HG02981 (cell line): ENCODE data around the gene AQP4.

Experiments
- ATAC-seq: cut with Tn5 transposase; IDR thresholded peaks from one replicate; pipeline ENCODE4 v1.9.1; 2021; ENCODE audit warnings: mild to moderate bottlenecking, moderate library complexity; ENCODE audit not compliant: unreplicated experiment

AQP4 gene

GRCh38 chr18:26865557-26865956 is at the start of gene AQP4:
Gene AQP4 (minus strand): TSS chr18:26865707. CDS start chr18:26865689, 18 bp downstream.
- ATAC-seq: no peak

- no peak for ATAC-seq
Observed at GRCh38 chr18:26911840-26912239, 46.3 kb upstream of the AQP4 start.

DNA sequence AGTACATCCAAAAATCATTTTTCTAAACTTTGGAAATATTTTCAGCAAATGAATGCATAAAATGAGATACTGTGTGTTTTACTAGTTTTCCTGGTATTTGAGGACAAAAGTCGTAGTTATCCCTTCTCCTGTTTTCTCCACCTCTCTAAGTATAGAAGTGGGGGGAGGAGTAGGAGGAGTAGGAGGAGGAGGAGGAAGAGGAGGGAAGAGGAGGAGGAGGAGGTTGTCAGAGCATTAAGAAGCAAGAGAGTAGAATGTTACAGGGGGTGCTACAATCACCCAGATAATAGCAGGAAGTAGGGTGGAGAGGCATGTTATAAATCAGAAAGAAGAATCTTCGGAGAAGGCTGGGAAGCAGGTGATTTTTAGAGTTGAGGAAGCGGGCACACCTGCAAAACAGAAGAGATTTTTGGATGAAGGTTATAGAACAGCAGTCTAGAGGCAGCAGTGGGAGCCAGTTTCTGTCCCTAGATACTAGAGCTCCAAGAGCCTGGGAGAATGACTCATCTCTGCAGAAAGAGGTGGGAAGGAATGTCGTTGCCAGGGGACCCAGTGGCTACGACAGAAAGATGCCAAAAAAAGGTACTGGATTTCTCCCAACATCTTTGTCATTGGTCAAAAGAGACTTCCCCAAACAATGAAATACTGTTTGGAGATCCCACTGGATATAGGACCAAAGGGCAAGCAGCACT is 44.2 kb upstream of the AQP4 start:
- ATAC-seq: no peak

GRCh38 chr18:26908906-26909305 is 43.4 kb upstream of the AQP4 start:
- no peak for ATAC-seq

DNA sequence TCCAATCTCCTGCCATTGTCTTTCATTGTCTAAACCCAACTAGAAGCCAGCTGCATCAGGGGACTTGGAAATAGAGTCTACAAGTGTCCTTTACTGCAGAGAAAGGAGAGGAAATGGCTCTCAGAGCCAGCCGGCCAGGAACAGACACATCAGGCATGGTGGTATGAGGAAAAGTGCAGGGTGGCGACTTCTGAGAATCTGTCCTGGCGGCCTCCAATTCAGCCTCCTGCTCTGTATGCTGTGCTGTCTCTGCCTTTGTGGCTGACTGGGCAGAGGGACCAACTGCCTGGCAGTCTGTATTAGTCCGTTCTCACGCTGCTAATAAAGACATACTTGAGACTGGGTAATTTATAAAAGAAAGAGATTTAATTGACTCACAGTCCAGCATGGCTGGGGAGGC is 36.8 kb upstream of the AQP4 start:
- no peak for ATAC-seq

DNA sequence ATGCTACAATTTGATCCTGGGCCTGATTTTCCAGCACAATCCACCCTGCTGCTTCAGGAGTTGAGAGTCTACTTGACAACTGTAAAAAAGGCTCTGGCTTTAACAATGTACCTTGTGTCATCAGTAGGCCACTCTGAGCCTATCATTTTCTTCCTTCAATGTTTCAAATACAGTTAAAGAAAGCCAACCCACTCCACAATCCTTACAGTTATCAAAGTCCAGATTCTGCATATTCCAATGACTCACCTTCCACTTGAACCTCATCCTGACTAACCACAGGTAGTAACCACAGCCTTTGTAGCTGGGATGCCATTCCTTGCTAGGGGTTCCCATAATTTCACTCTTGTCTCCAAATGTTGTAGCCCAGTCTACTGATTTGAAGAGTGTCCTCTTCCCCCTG is 35.5 kb upstream of the AQP4 start:
- ATAC-seq: no peak

DNA sequence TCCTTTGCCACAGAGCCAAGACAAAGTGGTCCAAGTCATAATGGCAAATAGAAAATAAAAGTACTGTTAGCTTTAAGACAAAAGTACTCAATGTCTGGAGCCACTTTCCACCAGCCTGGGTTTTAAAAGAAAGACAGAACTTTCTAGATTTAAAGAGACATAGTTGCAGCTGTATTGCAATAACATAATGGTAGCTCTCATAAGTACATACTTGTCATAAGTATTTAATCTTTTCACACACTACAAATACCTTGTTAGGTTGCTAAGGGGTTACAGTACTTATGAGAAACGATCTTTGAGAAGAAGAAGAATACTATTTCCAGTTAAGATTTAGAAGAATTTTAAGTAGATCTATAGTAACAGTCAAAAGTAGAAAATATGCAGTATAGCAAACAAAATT is 28.9 kb upstream of the AQP4 start:
- ATAC-seq: no peak

DNA sequence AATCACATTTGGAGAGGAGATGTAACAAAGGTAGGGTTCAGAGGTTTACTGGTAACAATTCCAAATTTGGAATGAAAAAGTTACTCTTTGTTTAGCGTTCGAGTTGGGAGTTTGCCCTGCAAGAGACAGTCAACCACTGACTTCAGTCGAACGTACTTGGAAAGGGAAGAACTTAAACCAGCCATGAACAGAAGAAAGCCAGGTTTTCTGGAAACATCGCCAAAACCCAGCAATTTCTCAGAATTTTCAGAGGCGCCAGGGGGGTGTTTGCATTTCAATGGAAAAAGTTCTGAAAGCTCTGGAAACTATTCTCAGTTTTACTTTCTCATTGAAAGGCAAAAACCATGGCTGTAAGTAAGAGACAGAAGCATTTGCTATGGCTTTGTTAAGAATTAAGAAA is 28.5 kb upstream of the AQP4 start:
- ATAC-seq: no peak

GRCh38 chr18:26888259-26888658 is 22.8 kb upstream of the AQP4 start:
- ATAC-seq: no peak

- no peak for ATAC-seq
Observed at GRCh38 chr18:26875040-26875654, 9.6 kb upstream of the AQP4 start.

DNA sequence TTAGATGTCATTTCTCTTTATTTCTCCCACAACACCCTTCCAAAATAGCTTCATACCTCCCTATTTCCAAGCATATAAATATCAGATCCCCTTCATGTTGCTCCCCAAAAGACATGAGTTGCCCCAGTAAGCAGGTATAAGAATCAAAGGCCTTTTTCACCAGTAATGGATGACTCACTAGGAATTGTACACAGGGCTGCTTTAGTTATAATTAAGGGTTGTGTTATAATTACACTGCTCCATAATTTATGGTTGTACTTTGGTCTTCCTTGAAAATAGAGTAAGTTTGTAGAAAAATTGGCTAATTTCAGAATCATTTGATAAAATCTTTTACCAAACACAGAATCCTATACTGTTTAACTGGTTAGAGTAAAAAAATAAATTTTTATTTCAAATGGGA is 8.8 kb upstream of the AQP4 start:
- no peak for ATAC-seq

- no peak for ATAC-seq
Observed at GRCh38 chr18:26869640-26870039, 4.1 kb upstream of the AQP4 start.

GRCh38 chr18:26868968-26869586 is 3.6 kb upstream of the AQP4 start:
- ATAC-seq: no peak

DNA sequence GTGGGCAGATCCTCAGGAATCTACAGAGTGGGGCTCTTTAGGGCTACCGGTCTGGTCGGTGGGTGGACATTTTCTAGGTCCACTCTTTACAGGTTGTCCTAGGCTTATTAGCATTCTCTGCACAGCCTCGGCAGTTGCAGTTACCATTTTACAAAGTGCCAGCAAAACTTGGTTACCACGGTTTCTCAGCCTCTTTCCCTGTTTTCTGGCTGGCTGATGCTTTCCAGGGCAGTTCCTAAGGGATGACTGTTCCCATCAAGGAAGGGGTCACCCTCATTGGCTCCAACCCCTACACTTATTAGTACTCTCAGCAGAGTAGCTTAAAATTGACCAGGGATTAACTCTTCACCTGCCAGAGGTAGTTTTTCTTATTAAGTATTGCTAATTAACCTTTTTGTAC is 2.0 kb upstream of the AQP4 start:
- no peak for ATAC-seq

- ATAC-seq: no peak
Observed at GRCh38 chr18:26864658-26865057, 849 bp downstream of the AQP4 start.

DNA sequence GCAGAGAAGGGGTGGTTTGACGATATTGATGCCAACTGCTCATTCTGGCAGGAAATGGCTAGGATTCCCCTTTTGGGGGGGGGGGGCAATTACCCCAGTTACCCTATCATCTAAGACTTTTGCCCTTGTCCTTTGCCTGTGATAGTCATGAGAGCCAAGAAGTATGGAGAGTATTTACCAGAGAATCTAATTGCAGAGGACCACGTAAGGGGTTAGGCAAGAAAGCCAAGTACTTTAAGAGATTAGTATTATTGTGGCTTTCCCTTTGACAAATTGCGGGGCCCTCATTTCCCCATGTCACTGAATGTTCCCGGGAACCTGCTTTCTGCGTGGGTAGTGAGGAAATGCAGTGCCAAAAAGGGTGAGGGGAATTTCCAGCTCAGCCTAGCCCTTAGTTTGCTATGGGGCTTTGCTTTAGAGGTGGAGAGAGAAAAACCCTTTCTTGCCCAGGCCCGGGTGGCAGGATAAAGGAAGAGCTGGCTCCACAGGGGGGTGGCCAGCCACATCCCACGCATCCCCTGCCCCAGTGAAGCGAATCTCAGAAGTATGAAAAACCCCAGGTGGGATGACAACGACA is 1.5 kb downstream of the AQP4 start:
- no peak for ATAC-seq

DNA sequence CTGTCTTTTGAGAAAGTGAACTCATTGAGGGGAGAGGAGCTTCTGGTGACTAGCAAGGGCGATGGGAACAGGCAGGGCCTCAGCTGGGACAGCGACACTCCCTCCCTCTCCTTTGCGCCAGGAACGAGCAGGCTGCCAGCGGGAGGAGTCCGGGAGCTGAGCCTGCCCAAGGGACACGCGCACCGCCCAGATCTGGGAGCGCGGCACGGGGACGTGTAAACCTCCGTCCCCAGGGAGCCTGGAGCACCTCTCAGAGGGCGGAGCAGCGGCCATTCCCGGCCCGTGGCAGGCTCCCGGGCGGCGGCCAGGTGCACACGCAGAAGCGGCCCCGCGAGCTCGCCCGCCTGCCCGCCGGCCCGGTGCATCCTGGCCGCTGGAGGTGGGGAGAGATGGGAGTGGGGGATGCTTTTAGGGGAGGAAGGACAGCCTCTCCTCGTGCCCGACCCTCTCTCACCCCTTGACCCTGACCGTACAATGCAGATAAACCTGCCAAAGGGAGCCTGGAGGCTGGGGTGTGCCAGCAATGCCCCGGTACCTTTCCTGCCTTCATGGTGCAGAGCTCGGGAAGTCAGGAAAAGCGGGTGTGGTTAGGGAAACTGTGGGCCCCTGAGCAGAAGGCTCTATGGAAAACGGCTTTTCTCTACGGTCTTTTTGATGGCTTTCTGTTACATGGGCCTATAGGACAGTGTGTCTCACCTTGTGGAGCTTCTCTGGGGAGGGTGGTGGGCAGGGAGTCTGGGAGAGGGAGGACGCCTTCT is 2.2 kb downstream of the AQP4 start:
- ATAC-seq: no peak

GRCh38 chr18:26862084-26862483 is 3.4 kb downstream of the AQP4 start:
- no peak for ATAC-seq

DNA sequence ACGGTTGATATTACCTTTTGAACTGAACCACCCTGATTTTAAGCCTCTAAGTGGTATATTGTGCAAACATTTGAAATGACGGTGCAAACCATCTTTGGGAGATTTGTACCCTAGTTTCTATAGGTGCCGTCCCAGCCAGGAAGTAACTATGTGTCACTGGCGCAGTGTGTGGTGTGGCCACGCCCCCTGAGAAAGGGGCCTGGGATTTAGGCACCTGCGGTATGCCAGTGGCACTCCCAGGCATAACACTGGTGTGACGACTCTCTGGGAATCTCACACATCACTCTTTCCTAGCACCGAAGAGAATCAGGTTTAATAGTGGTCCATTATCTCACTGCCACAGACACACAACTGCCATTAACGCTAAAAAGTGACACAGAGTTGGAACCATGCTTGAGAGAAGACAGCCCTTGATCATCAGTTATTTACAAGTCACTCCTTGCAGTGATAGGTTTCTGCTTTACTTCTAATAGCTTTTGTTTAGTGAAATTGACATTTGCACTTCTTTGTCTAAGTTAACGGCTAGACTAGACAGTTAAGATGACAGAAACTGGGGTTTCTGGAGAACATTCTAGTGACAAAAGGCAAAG is 11.1 kb downstream of the AQP4 start:
- no peak for ATAC-seq

GRCh38 chr18:26853401-26853800 is 12.1 kb downstream of the AQP4 start:
- ATAC-seq: no peak

DNA sequence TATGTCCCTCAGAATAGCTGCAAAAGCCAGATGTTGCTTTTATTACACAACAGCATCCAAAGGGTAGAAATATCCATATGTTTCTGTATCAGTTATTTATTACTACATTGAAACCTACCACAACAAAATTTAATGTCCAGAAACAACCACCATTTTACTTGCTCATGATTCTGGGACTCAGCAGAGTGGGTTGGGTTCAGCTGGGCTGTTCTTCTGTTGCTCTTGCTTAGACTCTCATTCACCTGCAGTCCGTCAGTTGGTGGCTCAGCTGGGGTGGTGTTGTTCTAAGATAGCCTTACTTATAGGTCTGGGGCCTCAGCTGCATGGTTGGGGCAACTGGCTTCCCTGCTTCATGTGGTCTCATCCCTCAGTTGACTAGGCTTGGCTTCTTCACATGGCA is 21.7 kb downstream of the AQP4 start:
- ATAC-seq: no peak
